ENCODE measurements around the gene VIL1.
A peak's percentile ranks its signal among the peaks of the same experiment; 100 is the strongest.

Gene VIL1

GRCh38 chr2:218395090-218395444 lies 23.9 kb upstream of the VIL1 start:
- DNase-seq (ENCODE audit: low spot score), result no peak

- DNase-seq (ENCODE audit: low spot score), result no peak
Observed at GRCh38 chr2:218395456-218395825, 23.5 kb upstream of the VIL1 start.

- DNase-seq (ENCODE audit: low spot score), result peak; percentile 83
Observed at GRCh38 chr2:218395826-218396687, 22.9 kb upstream of the VIL1 start.

GRCh38 chr2:218396688-218397462 lies 22.0 kb upstream of the VIL1 start:
- DNase-seq (ENCODE audit: low spot score), result no peak

- no peak for DNase-seq (ENCODE audit: low spot score)
Observed at GRCh38 chr2:218397463-218397819, 21.5 kb upstream of the VIL1 start.

GRCh38 chr2:218397820-218398436 lies 21.0 kb upstream of the VIL1 start:
- DNase-seq (ENCODE audit: low spot score), result no peak

- DNase-seq (ENCODE audit: low spot score), result peak; percentile 54
Observed at GRCh38 chr2:218398437-218399390, 20.2 kb upstream of the VIL1 start.

GRCh38 chr2:218399391-218400166 lies 19.3 kb upstream of the VIL1 start, which contains the start of gene CTDSP1:
Gene CTDSP1, plus strand, starts transcription at chr2:218399868. Its CDS starts 223 bp downstream, at chr2:218400091.
- DNase-seq (ENCODE audit: low spot score), result peak; percentile 78

GRCh38 chr2:218400167-218400929 lies 18.6 kb upstream of the VIL1 start:
- peak; percentile 58 for DNase-seq (ENCODE audit: low spot score)

GRCh38 chr2:218400930-218401881 lies 17.7 kb upstream of the VIL1 start:
- peak; percentile 46 for DNase-seq (ENCODE audit: low spot score)

- DNase-seq (ENCODE audit: low spot score), result no peak
Observed at GRCh38 chr2:218401890-218402289, 17.0 kb upstream of the VIL1 start.

- DNase-seq (ENCODE audit: low spot score), result no peak
Observed at GRCh38 chr2:218402491-218402901, 16.4 kb upstream of the VIL1 start.

- no peak for DNase-seq (ENCODE audit: low spot score)
Observed at GRCh38 chr2:218402911-218403411, 16.0 kb upstream of the VIL1 start.

GRCh38 chr2:218403810-218404209 lies 15.1 kb upstream of the VIL1 start:
- DNase-seq (ENCODE audit: low spot score), result no peak

- DNase-seq (ENCODE audit: low spot score), result no peak
Observed at GRCh38 chr2:218404351-218405085, 14.4 kb upstream of the VIL1 start.

- DNase-seq (ENCODE audit: low spot score), result no peak
Observed at GRCh38 chr2:218405086-218405745, 13.7 kb upstream of the VIL1 start.

- DNase-seq (ENCODE audit: low spot score), result no peak
Observed at GRCh38 chr2:218405746-218406208, 13.1 kb upstream of the VIL1 start.
